Stimulated activated naive CD8-positive, alpha-beta T cell treated with anti-CD3 and anti-CD28 coated beads, Interleukin-15, Interleukin-2, amounts not matched to agents 100 ng/mL and 50 ng/mL, for 24 hours (primary cell): ENCODE data around the gene GFER.

Source experiments
- H3K27ac Mint-ChIP-seq: one replicate; pipeline ENCODE4 v1.8.0; 2021; ENCODE audit warnings: mild to moderate bottlenecking, mixed read lengths
- H3K27me3 Mint-ChIP-seq: one replicate; pipeline ENCODE4 v1.8.0; 2021; ENCODE audit warnings: mixed read lengths
- H3K36me3 Mint-ChIP-seq: one replicate; pipeline ENCODE4 v1.8.0; 2021; ENCODE audit warnings: low read depth, mixed read lengths
- H3K4me1 Mint-ChIP-seq: one replicate; pipeline ENCODE4 v1.8.0; 2021; ENCODE audit warnings: low read depth, mixed read lengths
- H3K4me3 Mint-ChIP-seq: one replicate; pipeline ENCODE4 v1.8.0; 2021; ENCODE audit warnings: mild to moderate bottlenecking, mixed read lengths
- H3K9me3 Mint-ChIP-seq: one replicate; pipeline ENCODE4 v1.8.0; 2021; ENCODE audit warnings: mixed read lengths

GFER gene

GRCh38 chr16:1963806-1964505 lies 20.0 kb upstream of the GFER start:
- Mint-ChIP-seq H3K27ac (peak overlapping the region; percentile 98), H3K4me3 (peak overlapping the region; percentile 98), H3K4me1 (peaks cover 49% of the 10 kb centered on the region), H3K36me3 (peaks cover 51% of the 10 kb centered on the region), H3K27me3 (no peaks in the 10 kb centered on the region), H3K9me3 (no peaks in the 10 kb centered on the region)

- H3K27ac Mint-ChIP-seq: peak within 1 kb of the TSS; percentile 98
- no peaks in the 10 kb centered on the region for H3K27me3 Mint-ChIP-seq
- H3K9me3 Mint-ChIP-seq: no peaks in the 10 kb centered on the region
- H3K4me3 Mint-ChIP-seq: peak within 1 kb of the TSS; percentile 98
- peaks cover 51% of the 10 kb centered on the region for H3K36me3 Mint-ChIP-seq
- peaks cover 45% of the 10 kb centered on the region for H3K4me1 Mint-ChIP-seq
Observed at GRCh38 chr16:1964506-1965395, 19.2 kb upstream of the GFER start, which contains the start of gene RPS2. TSS of gene RPS2 (minus strand) at chr16:1964826. CDS start at chr16:1964625, 201 bp downstream.

- H3K27ac Mint-ChIP-seq: peak overlapping the region; percentile 97
Observed at GRCh38 chr16:1965396-1966001, 18.5 kb upstream of the GFER start.

GRCh38 chr16:1966460-1966859 lies 17.5 kb upstream of the GFER start, which contains the start of gene RNF151:
TSS of gene RNF151 (plus strand) at chr16:1966856. CDS start at chr16:1966882, 26 bp downstream.
- H3K4me3 Mint-ChIP-seq: peak within 1 kb of the TSS; percentile 98

More at GRCh38 chr16:1965396-1966001, 18.5 kb upstream of the GFER start:
- H3K4me3 Mint-ChIP-seq: peak overlapping the region; percentile 98
- no peaks in the 10 kb centered on the region for H3K27me3 Mint-ChIP-seq
- H3K36me3 Mint-ChIP-seq: peaks cover 51% of the 10 kb centered on the region
- peaks cover 45% of the 10 kb centered on the region for H3K4me1 Mint-ChIP-seq
- H3K9me3 Mint-ChIP-seq: no peaks in the 10 kb centered on the region

GRCh38 chr16:1968146-1968953 lies 15.6 kb upstream of the GFER start:
- H3K36me3 Mint-ChIP-seq: peaks cover 24% of the 10 kb centered on the region
- no peak overlapping the region for H3K4me3 Mint-ChIP-seq
- H3K9me3 Mint-ChIP-seq: no peaks in the 10 kb centered on the region
- H3K27me3 Mint-ChIP-seq: no peaks in the 10 kb centered on the region
- H3K27ac Mint-ChIP-seq: no peak overlapping the region
- peaks cover 37% of the 10 kb centered on the region for H3K4me1 Mint-ChIP-seq

More at GRCh38 chr16:1966460-1966859, 17.5 kb upstream of the GFER start, which contains the start of gene RNF151:
- no peaks in the 10 kb centered on the region for H3K27me3 Mint-ChIP-seq
- peak within 1 kb of the TSS; percentile 97 for H3K27ac Mint-ChIP-seq
- H3K36me3 Mint-ChIP-seq: peaks cover 43% of the 10 kb centered on the region
- H3K9me3 Mint-ChIP-seq: no peaks in the 10 kb centered on the region
- peaks cover 43% of the 10 kb centered on the region for H3K4me1 Mint-ChIP-seq

- peaks cover 22% of the 10 kb centered on the region for H3K36me3 Mint-ChIP-seq
- peak within 1 kb of the TSS; percentile 98 for H3K4me3 Mint-ChIP-seq
- peaks cover 24% of the 10 kb centered on the region for H3K4me1 Mint-ChIP-seq
- H3K27me3 Mint-ChIP-seq: no peaks in the 10 kb centered on the region
- H3K27ac Mint-ChIP-seq: peak within 1 kb of the TSS; percentile 98
- H3K9me3 Mint-ChIP-seq: no peaks in the 10 kb centered on the region
Observed at GRCh38 chr16:1971796-1972489, 12.1 kb upstream of the GFER start, which contains the start of gene TBL3. TSS of gene TBL3 (plus strand) at chr16:1972053. CDS start at chr16:1972165, 112 bp downstream.

- Mint-ChIP-seq H3K4me1 (peaks cover 24% of the 10 kb centered on the region), H3K36me3 (peaks cover 20% of the 10 kb centered on the region), H3K27me3 (no peaks in the 10 kb centered on the region), H3K9me3 (no peaks in the 10 kb centered on the region), H3K4me3 (peak overlapping the region; percentile 98), H3K27ac (peak overlapping the region; percentile 29)
Observed at GRCh38 chr16:1972490-1972877, 11.5 kb upstream of the GFER start.

- H3K4me1 Mint-ChIP-seq: peaks cover 24% of the 10 kb centered on the region
- peaks cover 20% of the 10 kb centered on the region for H3K36me3 Mint-ChIP-seq
- H3K4me3 Mint-ChIP-seq: peak overlapping the region; percentile 98
- no peaks in the 10 kb centered on the region for H3K27me3 Mint-ChIP-seq
- no peaks in the 10 kb centered on the region for H3K9me3 Mint-ChIP-seq
- no peak overlapping the region for H3K27ac Mint-ChIP-seq
Observed at GRCh38 chr16:1973461-1974156, 10.4 kb upstream of the GFER start.

- Mint-ChIP-seq H3K4me3 (no peak overlapping the region), H3K27me3 (no peaks in the 10 kb centered on the region), H3K9me3 (no peaks in the 10 kb centered on the region), H3K27ac (no peak overlapping the region), H3K4me1 (peaks cover 26% of the 10 kb centered on the region), H3K36me3 (peaks cover 20% of the 10 kb centered on the region)
Observed at GRCh38 chr16:1974157-1975070, 9.6 kb upstream of the GFER start.

- H3K36me3 Mint-ChIP-seq: peaks cover 20% of the 10 kb centered on the region
- H3K4me1 Mint-ChIP-seq: peaks cover 25% of the 10 kb centered on the region
- H3K27ac Mint-ChIP-seq: no peak overlapping the region
- no peak overlapping the region for H3K4me3 Mint-ChIP-seq
- no peaks in the 10 kb centered on the region for H3K9me3 Mint-ChIP-seq
- H3K27me3 Mint-ChIP-seq: peaks cover 2% of the 10 kb centered on the region
Observed at GRCh38 chr16:1975432-1976215, 8.4 kb upstream of the GFER start.

GRCh38 chr16:1976216-1976520 lies 7.8 kb upstream of the GFER start:
- peaks cover 20% of the 10 kb centered on the region for H3K36me3 Mint-ChIP-seq
- no peaks in the 10 kb centered on the region for H3K9me3 Mint-ChIP-seq
- H3K27ac Mint-ChIP-seq: no peak overlapping the region
- H3K27me3 Mint-ChIP-seq: peaks cover 7% of the 10 kb centered on the region
- no peak overlapping the region for H3K4me3 Mint-ChIP-seq
- peaks cover 22% of the 10 kb centered on the region for H3K4me1 Mint-ChIP-seq
